Right ventricle myocardium superior (tissue), 1 donor: ENCODE measurements around the gene PLK3. TPM values are rescaled to one million over a fixed set of nuclear protein-coding genes. Genes with fewer than 3 reads are reported as not detected.
A peak's percentile ranks its signal among the peaks of the same experiment; 100 is the strongest.
"Not testable (repeated sequence)": the region's sequence is repeated elsewhere in the genome, so short reads cannot be mapped to it uniquely, and the experiment has no call there.

ENCODE experiments used
- ATAC-seq: fragments of 200-7000 bp; cut with Tn5 transposase; one replicate; pipeline ENCODE4 v1.9.1; 2020; ENCODE audit warnings: mild to moderate bottlenecking; ENCODE audit not compliant: poor library complexity
- DNase-seq: peaks from one replicate; pipeline ENCODE4 v3.0.0-alpha.2; 2020
- intact Hi-C: fragments of 100-400 bp; cut with DNase I; formaldehyde crosslinking; loops from one replicate; pipeline ENCODE4 v1.11.2; 2022
- total RNA-seq: library from RNA; stranded (reverse); fragmentation: NEBNext Ultra II Directional; extraction: Animal tissue kit (Norgen Biotek cat#: 25700); gene quantifications from one replicate; pipeline ENCODE4 v1.2.1, GENCODE V29; 2021
- donor health status: DM: no; HTN: yes; CAD: no; lungs with severe emphysema.

The PLK3 gene
- total RNA-seq, 1 donor from 2014 or later: 6.2 TPM

DNA sequence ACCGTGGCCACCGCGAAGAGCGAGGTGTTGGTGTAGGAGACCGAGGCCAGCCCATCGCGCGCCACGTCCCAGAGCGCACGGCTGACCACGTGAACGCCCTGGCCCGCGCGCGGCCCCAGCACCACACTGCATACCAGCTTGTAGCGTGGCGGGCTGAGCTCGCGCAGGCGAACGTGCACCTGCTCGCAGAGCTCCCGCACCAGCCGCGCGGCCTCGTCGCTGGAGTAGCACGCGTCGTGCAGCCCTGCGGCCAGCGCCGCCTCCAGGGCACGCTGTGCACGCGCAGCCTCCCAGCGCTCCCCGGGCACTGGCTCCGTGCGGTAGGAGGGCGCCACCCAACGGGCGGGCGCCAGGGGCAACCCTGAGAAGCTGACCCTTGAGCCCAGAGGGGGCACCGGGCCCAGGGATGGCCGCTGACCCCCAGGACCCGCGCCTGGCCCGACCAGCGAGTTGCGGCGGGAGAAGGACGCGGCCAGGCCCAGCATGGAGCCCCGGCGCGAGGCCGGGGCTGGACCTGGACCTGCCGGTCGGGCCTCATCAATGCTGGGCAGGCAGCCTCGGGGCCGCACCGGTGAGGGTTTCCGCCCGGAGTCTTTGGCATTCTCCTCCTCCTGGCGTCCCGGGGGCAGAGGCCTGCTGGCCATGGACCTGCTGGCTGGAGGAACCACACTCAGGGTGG, 6.0 kb downstream of the PLK3 start:
- no peak for ATAC-seq
- intact Hi-C loops: no loop called here

GRCh38 chr1:44806704-44807363, 6.7 kb downstream of the PLK3 start, which contains the start of gene DYNLT4:
Gene DYNLT4, minus strand, starts transcription at chr1:44807351. Its CDS starts 683 bp downstream, at chr1:44806668.
- peak; percentile 43 for DNase-seq
- ATAC-seq: no peak
- intact Hi-C loops: no loop called here

More for the DNA sequence above, 6.0 kb downstream of the PLK3 start:
- DNase-seq: peak; percentile 46

DNA sequence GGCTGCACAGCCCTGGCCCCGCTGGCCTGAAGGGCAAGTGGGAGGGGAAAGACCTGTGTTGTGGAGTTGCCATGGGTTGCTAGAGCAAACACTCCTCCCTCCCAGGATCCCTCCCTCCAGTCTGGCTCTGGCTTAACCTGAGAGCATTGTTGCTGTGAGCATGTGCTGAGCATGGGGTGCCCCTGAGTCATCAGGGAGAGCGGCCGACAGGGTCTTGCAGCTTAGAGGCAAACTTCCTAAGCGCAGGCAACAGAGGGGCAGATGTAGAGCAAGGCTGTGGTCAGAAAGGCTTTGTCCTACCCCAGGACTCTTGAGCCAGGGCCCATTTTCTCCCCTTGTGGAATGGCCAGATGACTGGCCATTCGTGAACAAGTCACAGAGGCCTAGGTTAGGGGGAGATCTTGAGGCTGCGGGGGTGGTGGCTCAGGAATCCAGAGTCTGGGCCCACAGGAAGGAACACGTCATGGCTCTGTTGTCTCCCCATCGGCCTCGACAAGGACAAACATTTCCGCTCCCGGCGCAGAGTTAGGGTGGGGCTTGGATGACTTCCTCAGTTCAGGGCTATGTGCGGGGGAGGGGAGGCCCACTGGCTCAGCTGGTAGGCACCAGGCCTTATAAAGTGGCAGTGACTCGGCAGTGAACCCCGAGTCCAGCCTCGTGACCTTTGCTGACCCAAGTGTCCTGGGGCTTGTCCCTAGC, 7.3 kb downstream of the PLK3 start:
- ATAC-seq (peak; percentile 83), DNase-seq (peak; percentile 98)
- intact Hi-C loops: no loop called here

DNA sequence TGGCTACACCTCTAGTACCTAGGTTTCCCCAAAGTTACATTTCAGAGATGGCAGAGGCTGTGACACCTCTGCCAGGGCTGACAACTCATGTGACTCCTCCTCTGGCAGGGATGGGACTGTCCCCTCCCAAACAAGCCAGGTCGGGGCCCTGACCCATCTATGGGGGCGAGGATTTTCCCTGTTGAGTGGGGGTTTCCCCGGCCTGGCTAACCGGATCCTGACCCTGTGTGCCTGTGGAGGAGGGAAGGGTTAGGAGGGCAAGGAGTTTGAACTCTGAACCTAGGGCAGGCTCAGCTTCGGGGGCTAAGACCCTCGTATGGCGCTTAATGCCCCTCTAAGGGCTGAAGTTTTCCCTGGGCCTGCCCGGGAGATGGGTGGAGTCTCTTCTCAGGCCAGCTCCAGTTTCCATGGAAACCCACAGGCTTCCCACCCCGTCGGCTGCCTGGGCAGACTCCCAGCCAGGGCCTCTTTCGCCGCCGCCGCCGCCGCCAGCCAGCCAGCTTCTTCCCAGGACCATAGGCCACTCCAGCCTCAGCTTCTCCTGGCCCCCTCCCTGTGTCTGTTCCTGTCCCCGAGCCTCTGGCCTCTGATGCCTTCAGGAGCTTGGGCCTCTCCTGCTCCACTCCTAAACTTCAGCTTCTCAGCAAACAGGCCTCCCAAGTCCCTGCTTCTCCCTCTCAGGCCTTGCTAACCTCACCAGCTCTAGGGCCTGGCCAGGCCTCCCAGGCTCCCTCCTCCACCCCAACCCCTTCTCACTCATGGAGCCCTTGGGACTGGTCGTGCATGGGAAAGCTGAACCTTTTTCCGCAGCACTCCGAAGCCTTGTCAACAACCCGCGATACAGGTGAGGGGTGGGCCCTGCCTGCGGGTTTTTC, 8.1 kb downstream of the PLK3 start, which contains the start of gene BTBD19:
Gene BTBD19 (plus strand): TSS at position 461 of the 875 bp plus-strand sequence. CDS start 298 bp downstream, at position 759.
- DNase-seq (peak; percentile 92), ATAC-seq (peak; percentile 61)
- intact Hi-C loops: no loop called here

DNA sequence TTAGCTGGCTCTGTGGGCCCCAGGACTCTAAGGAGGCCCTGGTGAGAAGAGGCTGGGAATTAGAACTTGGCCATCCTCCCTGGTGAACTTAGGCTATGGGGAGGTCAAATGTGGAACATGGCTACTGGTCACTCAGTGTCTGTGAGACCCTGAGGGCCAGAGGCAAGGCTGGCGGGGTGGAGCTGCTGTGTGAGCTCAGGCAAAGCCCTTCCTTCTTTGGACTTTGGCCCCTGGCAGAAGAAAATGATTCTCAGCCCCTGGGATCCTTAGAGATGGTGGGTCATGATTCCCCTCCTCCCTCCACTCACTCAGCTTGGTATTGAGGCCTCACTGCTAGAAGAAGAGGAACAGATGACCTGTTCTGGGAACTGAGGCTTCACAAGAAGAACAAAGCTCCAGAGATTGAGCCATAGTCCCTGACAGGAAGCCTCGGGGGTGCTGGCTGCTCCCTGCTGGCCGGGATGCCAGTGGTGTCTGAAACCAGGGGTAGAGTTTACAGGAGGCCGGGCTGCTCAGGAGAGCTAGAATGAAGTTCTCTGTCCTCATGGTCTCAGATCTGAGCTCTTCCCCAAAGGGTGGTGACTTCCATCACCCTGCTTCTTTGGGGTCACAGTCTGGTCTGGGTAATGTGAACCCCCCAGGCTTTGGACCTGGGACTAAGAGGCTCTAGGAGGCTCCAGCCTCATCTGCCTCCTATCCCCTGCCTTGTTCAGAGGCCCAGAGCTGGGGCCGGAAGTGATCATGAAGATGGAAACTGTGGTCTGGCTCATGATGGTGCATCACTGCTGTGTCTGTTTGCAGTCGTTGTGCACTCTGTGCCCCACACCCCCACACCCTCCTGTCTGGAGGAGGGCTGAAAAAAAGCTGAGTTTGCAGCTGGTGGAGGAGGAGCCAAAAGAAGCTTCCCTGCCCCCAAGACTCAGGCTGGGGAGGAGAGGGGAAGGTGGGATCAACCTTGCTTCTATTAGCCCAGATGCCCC, 9.1 kb downstream of the PLK3 start:
- ATAC-seq: no peak
- intact Hi-C loops: no loop called here
- peak; percentile 73 for DNase-seq

GRCh38 chr1:44810101-44810761, 10.1 kb downstream of the PLK3 start:
- ATAC-seq: no peak
- DNase-seq: peak; percentile 85
- intact Hi-C loops: no loop called here

DNA sequence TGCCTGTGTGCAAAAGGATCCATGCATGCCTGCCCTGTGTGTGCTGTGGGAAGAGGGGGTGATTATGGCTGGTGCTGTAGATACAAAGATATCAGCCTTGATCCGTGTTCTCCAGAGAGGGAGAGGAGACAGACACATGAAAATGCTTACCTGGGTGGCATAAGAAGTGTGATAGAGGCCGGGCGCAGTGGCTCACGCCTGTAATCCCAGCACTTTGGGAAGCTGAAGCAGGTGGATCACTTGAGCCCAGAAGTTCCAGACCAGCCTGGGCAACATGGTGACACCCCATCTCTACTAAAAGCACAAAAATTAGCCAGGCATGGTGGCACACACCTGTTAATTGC, 10.6 kb downstream of the PLK3 start:
- ATAC-seq, intact Hi-C loops: not testable (repeated sequence)
- peak; percentile 30 for DNase-seq

DNA sequence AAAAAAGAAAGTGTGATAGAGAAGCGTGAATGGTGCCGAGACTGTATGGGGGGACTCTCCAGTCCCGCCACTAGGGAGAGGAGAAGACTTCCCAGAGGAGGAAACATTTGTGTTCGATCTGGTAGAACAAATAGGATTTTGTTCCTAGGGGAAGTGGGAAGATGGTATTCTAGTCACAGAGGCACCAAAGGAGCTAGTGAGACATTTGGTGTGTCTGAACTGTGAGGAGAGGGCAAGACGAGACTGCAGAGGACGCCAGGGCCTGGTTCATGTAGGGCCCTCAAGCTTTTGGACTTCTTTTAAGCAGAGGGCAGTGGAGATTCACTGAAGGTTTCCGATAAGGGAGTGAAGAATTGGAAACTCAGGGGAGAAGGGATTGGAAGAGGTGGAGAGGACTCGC, 11.1 kb downstream of the PLK3 start:
- DNase-seq: no peak

DNA sequence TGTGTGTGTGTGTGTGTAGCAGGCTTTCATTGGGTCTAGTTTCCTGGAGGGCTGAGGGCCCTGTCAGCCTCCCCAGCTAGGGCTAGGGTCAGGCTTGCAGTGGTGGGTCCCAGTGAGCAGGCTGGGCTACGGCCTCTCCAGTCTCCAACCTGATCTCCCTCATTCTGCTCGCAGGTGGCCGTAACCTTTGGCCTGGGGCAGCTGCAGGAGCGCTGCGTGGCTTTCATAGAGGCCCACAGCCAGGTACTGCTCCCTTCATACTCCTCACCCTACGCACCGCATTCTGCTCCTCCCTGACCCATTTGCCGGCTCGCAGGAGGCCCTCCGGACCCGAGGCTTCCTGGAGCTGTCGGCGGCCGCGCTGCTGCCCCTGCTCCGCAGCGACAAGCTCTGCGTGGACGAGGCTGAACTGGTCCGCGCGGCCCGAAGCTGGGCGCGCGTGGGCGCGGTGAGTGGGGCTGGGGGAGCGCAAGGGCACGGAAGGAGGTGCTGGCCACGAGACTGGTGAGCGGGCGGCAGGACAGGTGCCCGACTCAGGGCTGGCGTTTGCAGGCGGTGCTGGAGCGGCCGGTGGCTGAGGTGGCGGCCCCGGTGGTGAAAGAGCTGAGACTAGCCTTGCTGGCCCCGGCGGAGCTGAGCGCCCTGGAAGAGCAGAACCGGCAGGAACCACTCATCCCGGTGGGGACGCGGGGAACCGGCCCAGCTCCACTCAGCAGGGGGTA, 12.8 kb downstream of the PLK3 start:
- DNase-seq (no peak), ATAC-seq (peak; percentile 16)
- intact Hi-C loops: no loop called here

More for the DNA sequence above, 11.1 kb downstream of the PLK3 start:
- intact Hi-C loops: no loop called here
- ATAC-seq: no peak

- ATAC-seq, intact Hi-C loops, DNase-seq: not testable (repeated sequence)
Observed at GRCh38 chr1:44815926-44816325, 15.7 kb downstream of the PLK3 start.

GRCh38 chr1:44817307-44817706, 17.1 kb downstream of the PLK3 start:
- intact Hi-C loops: no loop called here
- ATAC-seq: no peak

DNA sequence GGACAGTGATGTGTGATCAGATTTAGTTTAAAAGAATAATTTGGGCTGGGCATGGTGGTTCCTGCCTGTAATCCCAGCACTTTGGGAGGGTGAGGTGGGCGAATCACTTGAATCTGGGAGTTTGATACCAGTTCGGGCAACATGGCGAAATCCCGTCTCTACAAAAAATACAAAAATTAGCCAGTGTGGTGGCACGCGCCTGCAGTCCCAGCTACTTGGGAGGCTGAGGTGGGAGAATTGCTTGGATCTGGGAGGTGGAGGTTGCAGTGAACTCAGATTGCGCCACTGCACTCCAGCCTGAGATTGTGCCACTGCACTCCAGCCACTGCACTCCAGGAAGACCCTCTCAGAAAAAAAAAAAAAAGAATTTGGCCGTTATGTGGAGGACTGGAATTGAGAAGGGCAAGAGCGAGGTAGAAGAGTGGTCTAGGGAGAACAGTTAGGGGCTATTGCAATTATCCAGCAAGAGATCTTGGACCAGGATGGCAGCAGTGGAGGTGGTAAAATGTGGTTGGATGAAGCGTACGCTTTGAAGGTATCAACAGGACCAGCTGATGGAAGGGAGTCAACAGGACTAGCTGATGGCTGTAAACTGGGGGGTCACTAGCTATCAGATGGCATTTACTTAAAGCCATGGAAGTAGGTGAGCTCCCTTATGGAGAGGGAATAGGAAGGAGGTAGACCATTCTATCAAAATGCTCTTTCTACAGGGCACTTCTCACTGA, 17.8 kb downstream of the PLK3 start:
- DNase-seq (peak; percentile 21), ATAC-seq (no peak)
- intact Hi-C loops: no loop called here

More at GRCh38 chr1:44817307-44817706, 17.1 kb downstream of the PLK3 start:
- no peak for DNase-seq

- intact Hi-C loops: no loop called here
- DNase-seq (no peak), ATAC-seq (peak; percentile 12)
Observed at GRCh38 chr1:44819196-44819607, 19.0 kb downstream of the PLK3 start.

DNA sequence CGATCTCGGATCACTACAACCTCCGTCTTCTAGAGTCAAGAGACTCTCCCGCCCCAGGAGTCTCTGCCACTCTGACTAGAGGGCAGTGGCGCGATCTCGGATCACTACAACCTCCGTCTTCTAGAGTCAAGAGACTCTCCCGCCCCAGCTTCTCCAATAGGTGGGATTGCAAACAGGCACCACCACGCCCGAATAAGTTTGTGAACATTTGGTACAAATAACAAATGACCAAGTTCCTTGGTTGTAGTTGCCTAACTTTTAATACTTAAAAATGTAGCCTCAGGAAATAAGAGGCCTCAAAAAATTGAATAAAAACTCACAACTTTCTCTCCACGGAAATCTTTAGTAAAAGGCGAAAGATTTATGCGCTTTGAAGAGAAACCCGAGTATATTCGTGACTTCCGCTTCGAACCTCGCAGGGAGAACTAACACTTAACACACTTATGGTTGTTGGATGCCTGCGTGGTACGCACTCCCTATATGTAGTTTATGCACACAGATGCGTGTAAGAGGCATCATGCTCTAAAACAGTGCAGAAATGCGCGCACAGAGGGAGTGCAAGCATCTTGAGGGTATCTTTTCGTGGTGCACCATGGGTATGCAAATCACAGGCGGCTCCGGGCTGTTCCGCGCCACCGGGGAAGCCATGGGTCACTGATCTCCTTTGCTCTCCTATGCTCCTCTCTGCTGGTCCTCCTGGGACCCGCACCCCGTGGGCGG, 19.6 kb downstream of the PLK3 start:
- intact Hi-C loops: no loop called here
- DNase-seq (peak; percentile 88), ATAC-seq (peak; percentile 92)
